GM12875 (cell line): Measurements from ENCODE around the gene PMEPA1.
A peak's percentile ranks its signal among the peaks of the same experiment; 100 is the strongest.

Experiments
- H3K4me3 ChIP-seq: one replicate; pipeline ENCODE4 v1.5.1; 2011; ENCODE audit warnings: low read depth, low read length, control low read depth
- CTCF ChIP-seq: IDR thresholded peaks from 2 replicates; pipeline ENCODE4 v1.5.1; 2011; ENCODE audit warnings: low read depth, mild to moderate bottlenecking, control low read depth, inconsistent platforms, low read length, moderate library complexity, borderline replicate concordance; ENCODE audit not compliant: insufficient read depth

Gene PMEPA1

GRCh38 chr20:57625978-57626377 is 83.8 kb downstream of the PMEPA1 start:
- no peak overlapping the region for H3K4me3 ChIP-seq
- TF ChIP-seq CTCF, result no peak

GRCh38 chr20:57625181-57625958 is 84.4 kb downstream of the PMEPA1 start:
- no peak for TF ChIP-seq CTCF
- H3K4me3 ChIP-seq, result no peak overlapping the region

GRCh38 chr20:57624124-57624523 is 85.7 kb downstream of the PMEPA1 start:
- H3K4me3 ChIP-seq, result no peak overlapping the region
- no peak for TF ChIP-seq CTCF

GRCh38 chr20:57622579-57623381 is 87.0 kb downstream of the PMEPA1 start:
- H3K4me3 ChIP-seq, result no peak overlapping the region
- peak; percentile 97 for TF ChIP-seq CTCF

DNA sequence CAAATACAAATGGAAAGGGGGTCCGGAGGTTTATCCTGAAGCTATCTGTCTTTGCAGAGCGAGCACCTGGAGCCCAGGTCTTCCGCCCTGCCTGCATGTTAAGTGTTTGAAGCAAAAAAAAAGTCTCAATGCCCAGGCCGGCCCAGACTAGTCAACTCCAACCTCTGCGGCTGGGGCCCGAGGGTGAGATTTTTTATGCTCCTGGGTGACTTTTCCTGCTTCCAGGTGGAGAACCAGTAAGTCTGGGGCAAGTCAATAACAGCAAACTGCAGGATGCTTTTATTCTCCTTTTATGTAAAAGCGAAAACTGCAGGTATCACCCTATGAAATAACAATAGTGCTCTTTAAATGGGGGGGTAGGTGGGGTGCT is 87.6 kb downstream of the PMEPA1 start:
- no peak overlapping the region for H3K4me3 ChIP-seq
- TF ChIP-seq CTCF, result no peak

GRCh38 chr20:57621421-57622200 is 88.2 kb downstream of the PMEPA1 start:
- H3K4me3 ChIP-seq, result no peak overlapping the region
- TF ChIP-seq CTCF, result no peak

DNA sequence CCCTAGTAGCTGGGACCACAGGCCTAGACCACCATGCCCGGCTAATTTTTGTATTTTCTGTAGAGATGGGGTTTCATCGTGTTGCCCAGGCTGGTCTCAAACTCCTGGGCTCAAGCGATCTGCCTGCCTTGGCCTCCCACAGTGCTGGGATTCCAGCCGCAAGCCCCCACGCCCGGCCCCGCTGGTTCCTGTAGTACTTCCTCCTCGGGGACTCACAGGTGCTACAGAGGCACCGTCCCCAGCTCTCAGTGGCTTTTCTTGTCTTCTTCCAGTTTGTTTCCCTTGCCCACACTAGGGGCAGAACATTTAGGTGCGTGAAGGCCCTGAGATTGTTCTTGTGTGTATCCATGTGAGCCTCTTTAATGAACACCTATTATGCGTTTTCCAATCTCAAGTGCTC is 88.8 kb downstream of the PMEPA1 start:
- no peak for TF ChIP-seq CTCF
- no peak overlapping the region for H3K4me3 ChIP-seq
